Stimulated activated CD8-positive, alpha-beta memory T cell treated with anti-CD3 and anti-CD28 coated beads, Interleukin-7, amount 100 ng/mL, for 1 hour (primary cell): ENCODE measurements around the gene DHX15.

Experiments used
- DNase-seq, 2 donors: peaks; one replicate each; pipeline ENCODE4 v3.0.0-alpha.2; 2020; ENCODE audit warnings: low read depth in 2 of 2

Gene DHX15

DNA sequence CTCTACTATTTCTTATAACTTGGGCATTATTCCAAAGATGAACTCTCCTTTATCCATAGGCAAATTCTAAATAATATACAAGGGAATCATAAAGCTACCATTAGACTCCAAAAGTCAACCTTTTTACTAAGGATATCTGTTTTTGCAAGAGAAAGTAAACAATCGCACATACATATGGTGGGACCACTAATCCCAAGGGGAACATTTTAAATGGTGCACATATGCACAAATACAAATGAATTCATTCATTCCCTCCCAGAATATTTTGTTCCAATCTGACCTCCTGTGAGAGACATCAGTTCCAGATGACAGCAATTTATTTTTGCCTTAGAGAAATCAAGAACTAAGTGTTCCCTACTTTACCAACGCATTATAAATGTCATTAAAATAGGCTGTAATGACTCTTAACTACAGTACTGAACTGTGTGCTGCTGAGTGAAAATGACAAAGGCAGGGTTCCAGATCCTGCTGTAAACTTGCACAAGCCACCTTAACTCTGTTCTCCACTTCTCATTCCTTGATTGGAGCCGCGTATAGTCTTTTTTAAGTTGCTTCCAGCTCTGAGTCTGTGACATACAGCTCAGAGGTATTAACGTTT lies 2.0 kb downstream of the DHX15 start:
- no peak for DNase-seq

GRCh38 chr4:24578364-24578763 lies 6.0 kb downstream of the DHX15 start:
- DNase-seq, result no peak

GRCh38 chr4:24576276-24576675 lies 8.1 kb downstream of the DHX15 start:
- no peak for DNase-seq

DNA sequence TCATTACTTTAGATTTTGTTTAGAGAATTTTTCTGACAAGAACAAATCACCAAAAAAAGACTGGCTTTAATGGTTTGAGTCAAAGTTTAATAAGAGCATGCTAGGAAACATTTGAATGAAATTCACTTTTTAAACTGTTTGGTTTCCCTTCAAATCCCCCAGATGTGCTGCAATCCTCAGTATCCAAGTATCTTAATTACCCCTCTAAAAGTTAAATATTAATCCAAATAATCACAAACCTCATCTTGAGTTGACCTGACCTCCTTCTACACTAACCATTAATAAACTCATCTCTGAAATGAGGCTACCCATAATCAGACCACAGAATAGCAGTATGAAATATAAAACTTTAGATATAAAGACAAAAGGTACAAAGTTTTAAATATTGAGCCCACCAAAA lies 10.1 kb downstream of the DHX15 start:
- DNase-seq, result no peak

- DNase-seq, result no peak
These were observed 10.8 kb downstream of the DHX15 start for GRCh38 chr4:24573582-24573981.

DNA sequence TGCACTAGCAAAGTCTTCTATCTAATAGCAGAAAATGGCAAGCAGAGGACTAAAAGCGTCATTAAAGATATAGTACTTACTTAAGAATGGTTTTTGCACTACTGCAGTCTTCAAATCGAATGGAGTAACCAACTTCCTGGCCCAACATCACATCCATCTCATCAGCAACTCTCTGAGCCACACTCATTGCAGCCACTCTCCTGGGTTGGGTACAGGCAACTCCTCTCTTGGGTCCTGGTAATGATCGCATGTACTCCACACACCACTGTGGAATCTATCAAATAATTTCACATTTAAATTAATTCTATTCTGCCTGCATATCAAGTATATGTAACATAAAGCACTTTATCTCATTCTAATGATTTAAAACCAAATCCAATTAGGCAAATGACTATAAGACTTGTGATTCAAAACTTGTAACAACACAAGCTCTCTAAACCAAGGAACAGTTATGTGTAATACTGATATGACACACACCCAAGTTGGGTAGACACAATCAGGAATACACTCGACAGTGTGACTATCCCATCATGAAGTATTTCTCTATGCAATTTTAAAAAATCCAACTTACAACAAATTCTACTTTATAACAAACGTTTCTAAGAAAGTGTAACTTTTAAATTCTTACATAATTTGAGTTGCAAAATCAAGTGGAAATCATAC lies 13.6 kb downstream of the DHX15 start:
- DNase-seq, result no peak

DNA sequence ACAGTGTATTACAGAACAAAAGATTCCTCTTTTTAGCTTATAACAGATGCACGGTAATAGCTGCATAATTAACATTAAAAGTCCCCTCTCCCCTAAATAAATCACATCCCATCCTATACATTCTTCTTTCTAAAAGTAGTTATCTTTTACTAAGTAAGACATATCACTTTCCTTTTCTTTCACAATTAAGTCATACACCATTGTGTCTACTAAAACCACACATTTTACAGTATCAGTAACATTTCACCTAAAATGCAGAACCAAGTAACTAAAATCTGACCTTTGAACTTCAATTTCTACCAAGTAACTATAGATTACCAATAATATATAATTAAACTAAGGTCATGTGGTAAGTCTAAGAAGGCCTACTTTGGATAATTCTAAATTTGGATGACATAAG lies 14.2 kb downstream of the DHX15 start:
- DNase-seq, result no peak

DNA sequence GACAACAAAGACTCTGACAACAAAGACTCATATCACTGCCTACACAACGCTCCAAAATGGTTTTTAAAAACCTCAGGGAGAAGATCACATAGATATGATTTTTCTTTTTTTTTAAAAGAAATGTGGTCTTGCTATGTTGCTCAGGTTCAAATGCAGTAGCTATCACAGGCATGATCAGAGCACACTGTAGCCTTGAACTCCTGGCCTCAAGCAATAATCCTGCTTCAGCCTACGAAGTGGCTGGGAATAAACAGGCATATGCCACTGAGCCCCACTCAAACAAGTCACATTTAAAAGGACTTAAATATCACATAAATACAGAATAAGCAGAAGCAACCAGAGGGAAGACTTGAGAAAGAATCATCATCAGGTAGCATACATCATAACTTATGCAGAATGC lies 14.7 kb downstream of the DHX15 start:
- no peak for DNase-seq

- no peak for DNase-seq
These were observed 15.9 kb downstream of the DHX15 start for GRCh38 chr4:24568425-24568824.

DNA sequence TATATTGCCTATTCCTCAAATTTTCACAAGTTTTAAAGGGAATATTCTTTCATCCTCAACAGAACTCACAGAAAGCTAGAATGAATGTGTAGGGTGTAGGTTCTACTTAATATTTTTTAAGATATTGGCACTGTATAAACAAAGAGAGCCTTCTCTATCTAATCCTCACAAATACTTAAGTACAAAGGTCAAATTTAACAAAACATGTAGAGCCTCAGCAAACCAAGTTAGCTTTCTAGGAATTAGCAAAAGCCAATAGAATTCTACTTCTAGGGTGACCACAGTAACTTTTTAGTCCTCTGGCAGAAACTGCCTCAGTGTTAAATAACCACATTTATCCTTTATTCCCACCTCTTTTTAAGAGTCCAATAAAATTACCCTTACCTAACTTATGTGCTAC lies 19.3 kb downstream of the DHX15 start:
- DNase-seq, result no peak

DNA sequence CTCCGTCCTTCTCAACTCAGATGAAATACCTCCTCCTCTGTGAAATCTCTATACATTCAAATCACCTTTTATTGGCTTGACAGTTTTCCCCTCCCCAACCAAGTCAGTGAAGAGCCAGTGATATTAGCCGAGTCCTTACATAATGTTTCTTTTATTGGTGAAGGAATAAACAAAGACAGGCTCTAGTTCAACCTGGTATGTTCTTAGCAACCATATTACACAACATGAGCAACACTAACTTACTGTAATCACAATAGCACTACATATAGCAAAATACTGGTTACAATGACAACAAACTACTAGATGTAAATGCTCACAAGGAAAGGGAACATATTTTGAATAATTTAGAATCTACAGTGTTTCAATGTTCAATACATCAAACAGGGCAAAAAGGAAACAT lies 19.9 kb downstream of the DHX15 start:
- DNase-seq, result no peak

DNA sequence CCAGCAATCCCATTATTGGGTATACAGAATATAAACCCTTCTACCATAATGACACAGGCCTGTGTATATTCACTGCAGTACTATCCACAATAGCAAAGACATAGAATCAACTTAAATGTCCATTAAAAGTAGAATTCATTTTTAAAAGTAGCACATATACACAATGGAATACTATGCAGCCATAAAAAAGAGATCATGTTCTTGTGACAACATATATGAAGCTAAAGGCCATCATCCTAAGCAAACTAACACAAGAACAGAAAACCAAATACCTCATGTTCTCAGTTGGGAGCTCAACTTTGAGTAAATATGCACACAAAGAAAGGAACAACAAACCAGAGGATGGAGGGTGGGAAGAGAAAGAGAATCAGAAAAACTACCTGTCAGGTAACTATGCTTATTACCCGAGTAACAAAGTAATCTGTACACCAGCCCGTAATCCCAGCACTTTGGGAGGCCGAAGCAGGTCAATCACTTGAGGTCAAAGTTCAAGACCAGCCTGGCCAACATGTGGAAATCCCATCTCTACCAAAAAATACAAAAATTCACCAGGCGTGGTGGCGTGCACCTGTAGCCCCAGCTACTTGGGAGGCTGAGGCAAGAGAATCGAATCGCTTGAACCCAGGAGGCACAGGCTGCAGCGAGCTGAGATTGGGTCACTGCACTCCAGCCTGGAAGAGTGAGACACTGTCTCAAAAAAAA lies 22.8 kb downstream of the DHX15 start:
- DNase-seq, result no peak

DNA sequence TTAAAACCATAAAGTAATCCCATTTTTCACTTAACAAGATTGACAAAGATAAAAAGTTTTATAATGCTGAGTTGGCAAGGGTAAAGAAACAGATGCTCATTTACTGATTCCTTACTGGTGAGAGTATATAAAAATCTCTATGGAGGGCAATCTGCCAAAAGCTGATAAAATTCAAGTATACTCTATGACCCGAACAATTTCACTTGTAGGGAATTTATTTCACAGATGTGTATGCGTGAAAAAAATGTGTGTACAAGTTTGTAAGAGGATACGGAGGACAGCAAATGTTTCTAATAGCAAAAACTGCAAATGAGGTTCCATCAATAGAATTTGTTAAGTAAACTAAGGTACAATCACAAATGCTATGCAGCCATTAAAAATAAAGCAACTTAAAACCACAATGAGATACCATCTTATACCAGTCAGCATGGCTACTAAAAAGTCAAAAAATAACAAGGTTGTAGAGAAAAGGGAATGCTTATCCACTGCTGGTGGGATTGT lies 23.4 kb downstream of the DHX15 start:
- DNase-seq, result no peak

DNA sequence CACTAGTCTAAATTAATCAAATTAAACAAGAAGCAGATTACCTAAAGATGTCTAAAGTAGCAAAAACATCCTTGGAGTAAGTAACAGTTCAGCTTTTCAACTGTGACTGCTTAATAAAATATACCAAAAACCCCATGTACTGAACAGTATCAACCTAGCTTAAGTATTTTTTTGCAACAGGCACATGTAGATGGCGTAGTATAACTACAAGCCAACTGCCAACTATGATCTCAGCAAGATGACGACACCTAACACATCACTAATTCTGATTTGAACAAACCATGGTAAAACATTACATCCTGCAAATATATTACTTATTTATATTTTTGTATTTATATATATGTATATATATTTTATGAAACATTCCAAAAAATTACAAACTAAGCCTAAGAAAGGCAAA lies 24.5 kb downstream of the DHX15 start:
- DNase-seq, result no peak

DNA sequence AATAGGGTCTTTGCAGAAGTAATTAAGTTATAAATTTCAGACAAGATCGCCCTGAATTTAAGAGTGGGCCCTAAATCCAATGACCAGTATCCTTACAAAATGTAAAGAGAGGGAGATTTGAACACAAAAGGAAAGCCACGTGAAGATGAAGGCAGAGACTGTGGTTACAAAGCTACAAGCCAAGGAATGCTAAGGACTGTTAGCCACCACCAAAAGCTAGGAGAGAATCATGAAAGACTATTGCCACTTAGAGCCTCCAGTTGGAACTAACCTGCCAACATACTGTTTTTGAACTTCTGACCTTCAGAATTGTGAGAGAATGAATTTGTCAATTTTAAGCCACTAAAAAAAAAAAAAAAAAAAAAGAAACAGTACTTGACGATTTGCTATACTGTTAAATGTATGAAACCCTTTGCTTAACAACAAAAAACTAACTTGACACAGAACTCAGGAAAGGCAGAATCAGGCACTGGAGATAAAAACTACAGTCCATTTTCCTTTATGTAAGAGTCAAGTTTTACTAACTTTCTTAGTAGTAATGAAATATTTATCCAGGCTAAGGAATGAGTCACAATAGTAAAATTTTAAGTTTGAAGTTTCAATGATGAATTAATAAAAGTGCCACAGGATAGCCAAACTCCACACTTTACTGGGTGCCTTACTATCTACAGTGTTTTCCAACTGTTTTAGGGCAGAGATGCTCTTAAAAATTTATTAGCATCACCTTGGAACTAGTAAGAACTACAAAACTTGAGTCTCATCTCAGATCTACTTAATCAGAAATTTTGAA lies 25.1 kb downstream of the DHX15 start:
- no peak for DNase-seq

DNA sequence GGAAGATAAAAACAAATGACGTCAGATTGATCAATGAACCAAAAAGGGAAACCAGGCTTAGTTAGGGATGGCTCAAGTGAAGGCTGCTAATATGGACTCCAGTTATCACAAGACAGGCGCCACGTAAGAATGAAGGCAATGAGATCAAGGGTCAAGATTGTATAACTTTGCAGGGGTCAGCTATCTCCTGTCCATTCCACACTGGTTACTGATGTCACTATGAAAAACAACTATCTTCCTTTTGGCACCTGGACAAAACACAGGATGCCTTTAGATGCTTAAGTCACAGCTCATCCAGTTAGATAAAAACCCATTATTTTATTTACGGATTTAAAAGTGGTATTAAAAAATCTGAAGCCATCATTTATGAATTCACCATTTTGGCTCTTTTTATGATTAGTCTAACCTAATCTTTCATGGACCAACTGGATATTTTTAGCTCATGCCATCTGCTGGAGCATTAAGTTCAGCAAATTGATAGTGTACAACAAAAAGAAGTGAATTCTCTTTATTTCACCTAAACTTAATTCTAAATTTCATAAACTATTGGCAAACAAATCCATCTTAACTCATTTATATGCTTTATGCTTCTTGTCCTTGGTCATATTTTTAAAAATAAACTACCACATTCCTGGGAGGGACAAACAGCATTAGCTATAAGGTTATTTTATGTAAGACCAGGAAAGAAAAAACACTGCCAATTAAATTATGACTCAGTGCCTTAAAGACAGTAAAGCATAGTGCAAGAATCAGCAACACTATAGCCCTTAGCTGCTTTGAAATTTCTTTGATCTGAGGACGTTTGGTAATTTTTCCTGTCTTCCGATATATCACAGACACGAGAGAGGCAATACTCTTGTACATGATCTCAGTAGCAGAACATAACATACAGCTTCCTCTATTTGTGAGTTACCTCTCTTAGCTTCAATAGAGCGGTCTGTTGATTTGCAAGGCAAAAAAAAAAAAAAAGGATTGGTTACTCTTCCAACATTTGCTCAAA lies 27.0 kb downstream of the DHX15 start:
- DNase-seq, result no peak

- DNase-seq, result no peak
These were observed 32.7 kb downstream of the DHX15 start for GRCh38 chr4:24551492-24552289.

GRCh38 chr4:24550441-24551175 lies 33.7 kb downstream of the DHX15 start:
- DNase-seq, result no peak

DNA sequence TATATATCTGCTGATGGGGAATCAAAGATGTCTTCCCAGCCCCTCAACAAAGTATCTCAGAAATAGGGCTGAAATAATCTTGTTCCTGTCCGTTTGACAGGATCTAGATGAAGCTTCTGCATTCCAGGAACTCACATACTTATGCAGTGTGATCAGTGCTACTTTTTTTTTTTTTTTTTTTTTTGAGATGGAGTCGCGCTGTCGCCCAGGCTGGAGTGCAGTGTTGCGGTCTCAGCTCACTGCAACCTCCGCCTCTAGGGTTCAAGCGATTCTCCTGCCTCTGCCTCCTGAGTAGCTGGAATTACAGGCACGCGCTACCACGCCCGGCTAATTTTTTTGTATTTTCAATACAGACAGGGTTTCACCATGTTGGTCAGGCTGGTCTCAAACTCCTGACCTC lies 36.4 kb downstream of the DHX15 start:
- no peak for DNase-seq
